HepG2 (cell line): Measurements from ENCODE around the gene ALOXE3. TPM values are rescaled to one million over a fixed set of nuclear protein-coding genes. Genes with fewer than 3 reads are reported as not detected.

Experiments used
- AFF4 ChIP-seq: sonication (generic); formaldehyde crosslinking; IDR thresholded peaks from 2 replicates; pipeline ENCODE4 v1.4.0; 2020; ENCODE audit warnings: missing genetic modification reagents
- ATAD3A ChIP-seq: sonication (generic); formaldehyde crosslinking; IDR thresholded peaks from 2 replicates; pipeline ENCODE4 v1.4.0; 2020; ENCODE audit warnings: missing genetic modification reagents
- FOXM1 ChIP-seq: sonication (generic); formaldehyde crosslinking; IDR thresholded peaks from 2 replicates; pipeline ENCODE4 v1.5.0; 2020; ENCODE audit warnings: missing genetic modification reagents
- HDAC6 ChIP-seq: fragments of 200-600 bp; sonication (generic); IDR thresholded peaks from 2 replicates; pipeline ENCODE4 v1.7.0; 2017; ENCODE audit warnings: mild to moderate bottlenecking, antibody characterized with exemption, low read length, low read depth
- MEIS2 ChIP-seq: sonication (generic); formaldehyde crosslinking; IDR thresholded peaks from 2 replicates; pipeline ENCODE4 v1.9.0; 2021; ENCODE audit warnings: mild to moderate bottlenecking, missing genetic modification reagents
- NCOA1 ChIP-seq: sonication (generic); formaldehyde crosslinking; IDR thresholded peaks from 2 replicates; pipeline ENCODE4 v1.9.0; 2021; ENCODE audit warnings: missing genetic modification reagents
- RNF219 ChIP-seq: sonication (generic); formaldehyde crosslinking; IDR thresholded peaks from 2 replicates; pipeline ENCODE4 v1.5.0; 2020; ENCODE audit warnings: mild to moderate bottlenecking, missing genetic modification reagents
- SCMH1 ChIP-seq: sonication (generic); formaldehyde crosslinking; IDR thresholded peaks from 2 replicates; pipeline ENCODE4 v1.9.0; 2021; ENCODE audit warnings: missing genetic modification reagents, mild to moderate bottlenecking, borderline replicate concordance
- SRF ChIP-seq: IDR thresholded peaks from 2 replicates; pipeline ENCODE4 v1.6.1; 2011; ENCODE audit warnings: mild to moderate bottlenecking, low read depth, low read length, moderate library complexity
- TFE3 ChIP-seq: IDR thresholded peaks from 2 replicates; pipeline ENCODE4 v1.6.1; 2016
- U2AF1 ChIP-seq: fragments of 200-400 bp; formaldehyde crosslinking; optimal IDR thresholded peaks from 2 replicates; pipeline ENCODE3; 2017; ENCODE audit warnings: mild to moderate bottlenecking, low read depth, low read length
- ZBTB1 ChIP-seq: sonication (generic); formaldehyde crosslinking; IDR thresholded peaks from 2 replicates; pipeline ENCODE4 v1.4.0; 2020; ENCODE audit warnings: missing genetic modification reagents, borderline replicate concordance
- ZNF230 ChIP-seq: sonication (generic); formaldehyde crosslinking; IDR thresholded peaks from 2 replicates; pipeline ENCODE4 v1.4.0; 2020; ENCODE audit warnings: mild to moderate bottlenecking, missing genetic modification reagents
- ZNF234 ChIP-seq: sonication (generic); formaldehyde crosslinking; conservative IDR thresholded peaks from 2 replicates; pipeline ENCODE4 v1.5.1; 2020; ENCODE audit warnings: mild to moderate bottlenecking, missing genetic modification reagents
- ZNF263 ChIP-seq: sonication (generic); formaldehyde crosslinking; IDR thresholded peaks from 2 replicates; pipeline ENCODE4 v1.4.0; 2020; ENCODE audit warnings: missing genetic modification reagents
- ZNF280B ChIP-seq: sonication (generic); formaldehyde crosslinking; IDR thresholded peaks from 2 replicates; pipeline ENCODE4 v1.5.0; 2020; ENCODE audit warnings: missing genetic modification reagents, mild to moderate bottlenecking, borderline replicate concordance
- ZNF33A ChIP-seq: sonication (generic); formaldehyde crosslinking; IDR thresholded peaks from 2 replicates; pipeline ENCODE4 v1.5.1; 2020; ENCODE audit warnings: missing genetic modification reagents, mild to moderate bottlenecking, moderate library complexity, borderline replicate concordance
- ZNF572 ChIP-seq: sonication (generic); formaldehyde crosslinking; IDR thresholded peaks from 2 replicates; pipeline ENCODE4 v1.5.1; 2020; ENCODE audit warnings: mild to moderate bottlenecking, missing genetic modification reagents
- ZNF615 ChIP-seq: sonication (generic); formaldehyde crosslinking; IDR thresholded peaks from 2 replicates; pipeline ENCODE4 v1.5.0; 2020; ENCODE audit warnings: mild to moderate bottlenecking, missing genetic modification reagents, borderline replicate concordance
- ZNF7 ChIP-seq: IDR thresholded peaks from 2 replicates; pipeline ENCODE4 v1.6.1; 2016; ENCODE audit warnings: missing biosample characterization, missing genetic modification reagents
- ZNF878 ChIP-seq: sonication (generic); formaldehyde crosslinking; IDR thresholded peaks from 2 replicates; pipeline ENCODE4 v1.8.1; 2023; ENCODE audit warnings: mild to moderate bottlenecking, missing genetic modification reagents, moderate library complexity
- polyA plus RNA-seq, 8 experiments: library from polyadenylated mRNA; depleted of rRNA in 3 of 8; stranded (reverse) in 7 of 8; unstranded in 1 of 8; fragments of >200 nt; fragmentation: Illumina TruSeq in 4 of 8; extraction: Trizol in 4 of 8; gene quantifications; 2 replicates each; pipeline versions ENCODE4 v1.2.1 to v1.2.3, GENCODE V29; 2011 to 2016; ENCODE audit warnings: low read depth in 4 of 8, missing spikeins in 1 of 8, mixed read lengths in 1 of 8; ENCODE audit not compliant: insufficient read depth in 1 of 8
- total RNA-seq, 5 experiments: library from RNA; depleted of rRNA; stranded (reverse); fragments of >200 nt; fragmentation: Illumina TruSeq; extraction: Trizol; gene quantifications; 2 replicates each; pipeline ENCODE4 v1.2.3, GENCODE V29; 2016; ENCODE audit warnings: low read depth in 1 of 5

ALOXE3 gene
- total and polyA plus RNA-seq, 2 of the 13 experiments (the other 11 are each of a cell fraction or from before 2014, with no cell fraction given): 0.07 TPM; not detected in 1

- TF ChIP-seq MEIS2 (peak; percentile 69; the same call in 1 of the 2 replicates), ZNF280B (peak; percentile 89; the same call in 1 of the 2 replicates), TFE3 (CRISPR knock-in tag) (no peak), ZNF263 (CRISPR knock-in tag) (peak; percentile 47; the same call in 1 of the 2 replicates), ATAD3A (CRISPR knock-in tag) (no peak), AFF4 (CRISPR knock-in tag) (no peak), HDAC6 (no peak), RNF219 (peak; percentile 94; the same call in 1 of the 2 replicates), ZNF7 (CRISPR knock-in tag) (no peak), FOXM1 (CRISPR knock-in tag) (no peak), SRF (0 out of 2 replicates have a peak, but pooled peaks have one; percentile 9), SCMH1 (CRISPR knock-in tag) (no peak), ZNF33A (CRISPR knock-in tag) (0 out of 2 replicates have a peak, but pooled peaks have one; percentile 4), ZNF234 (CRISPR knock-in tag) (no peak), ZNF230 (peak; percentile 89; the same call in 1 of the 2 replicates), ZNF878 (peak; percentile 76; the same call in 1 of the 2 replicates), NCOA1 (no peak), ZNF615 (peak; percentile 93; the same call in 1 of the 2 replicates), ZBTB1 (CRISPR knock-in tag) (no peak), ZNF572 (CRISPR knock-in tag) (no peak), U2AF1 (peak; percentile 50)
These were observed 20.5 kb upstream of the ALOXE3 start (continued) for GRCh38 chr17:8138672-8139371.
